ENCODE measurements around the gene FRMD4A. TPM values are rescaled to one million over a fixed set of nuclear protein-coding genes. Genes with fewer than 3 reads are reported as not detected.
"Not testable (repeated sequence)": the region's sequence is repeated elsewhere in the genome, so short reads cannot be mapped to it uniquely, and the experiment has no call there.

FRMD4A gene
- total RNA-seq, 4 donors from 2014 or later = 4.4 to 7.1 (median 5.2) TPM

- H3K4me3 ChIP-seq = no peak overlapping the region
- peak in 1 of 2 donors; percentile 19 for DNase-seq
- H3K27ac ChIP-seq = peak overlapping the region; percentile 36 to 76 (median 69)
- in situ Hi-C loops (cut with MboI; ENCODE audit: low sequenced_read_pairs in 4 of 4) = loop anchor here in 3 of 4 donors (5.0 to 25.0 kb wide), 3 partner anchors 299 to 309 kb away; no protein-coding TSS in a partner anchor
- intact Hi-C loops (cut with DNase I; ENCODE audit: low total_unique reads) = loop anchor here (5.0 kb wide), 1 partner anchor 304 kb away; no protein-coding TSS in a partner anchor
- H3K4me1 ChIP-seq = peaks cover 8 to 25% of the 10 kb centered on the region in 2 donors
- no peaks in the 10 kb centered on the region for H3K36me3 ChIP-seq
- no peaks in the 10 kb centered on the region for H3K27me3 ChIP-seq
- TF ChIP-seq CTCF (IDR thresholded peaks at IDR 0.05 in 4 of 5, conservative IDR thresholded peaks at IDR 0.05 in 1 of 5) (no peak), POLR2A (IDR thresholded peaks at IDR 0.05) (no peak)
- no peak for ATAC-seq
- no peaks in the 10 kb centered on the region for H3K9me3 ChIP-seq
Measured at GRCh38 chr10:13788320-13788600, 542.5 kb downstream of the FRMD4A start.

- intact Hi-C loops (cut with DNase I; ENCODE audit: low total_unique reads) = loop anchor here (2.0 to 5.0 kb wide), 2 partner anchors 305 to 692 kb away; no protein-coding TSS in a partner anchor
- in situ Hi-C loops (cut with MboI; ENCODE audit: low sequenced_read_pairs in 4 of 4) = loop anchor here in 3 of 4 donors (5.0 to 25.0 kb wide), 3 partner anchors 300 to 310 kb away; no protein-coding TSS in a partner anchor
- peak in 1 of 2 donors; percentile 15 for ATAC-seq
- no peaks in the 10 kb centered on the region for H3K9me3 ChIP-seq
- H3K4me3 ChIP-seq = no peak overlapping the region
- H3K27ac ChIP-seq = peak overlapping the region; percentile 21 to 76 (median 39)
- H3K4me1 ChIP-seq = peaks cover 8 to 25% of the 10 kb centered on the region in 2 donors
- H3K36me3 ChIP-seq = no peaks in the 10 kb centered on the region
- DNase-seq = no peak
- TF ChIP-seq POLR2A (IDR thresholded peaks at IDR 0.05) (no peak), CTCF (IDR thresholded peaks at IDR 0.05 in 4 of 5, conservative IDR thresholded peaks at IDR 0.05 in 1 of 5) (no peak)
- no peaks in the 10 kb centered on the region for H3K27me3 ChIP-seq
Measured at GRCh38 chr10:13787015-13787421, 543.7 kb downstream of the FRMD4A start.

- ATAC-seq = no peak
- H3K36me3 ChIP-seq = no peaks in the 10 kb centered on the region
- no peak overlapping the region for H3K27ac ChIP-seq
- in situ Hi-C loops (cut with MboI; ENCODE audit: low sequenced_read_pairs in 4 of 4) (loop anchor here in 1 of 4 donors (25.0 kb wide), 1 partner anchor 303 kb away; no protein-coding TSS in a partner anchor), intact Hi-C loops (cut with DNase I; ENCODE audit: low total_unique reads) (no loop called here)
- H3K4me1 ChIP-seq = peaks cover 8 to 22% of the 10 kb centered on the region in 2 donors
- H3K27me3 ChIP-seq = no peaks in the 10 kb centered on the region
- DNase-seq = no peak
- no peaks in the 10 kb centered on the region for H3K9me3 ChIP-seq
- TF ChIP-seq CTCF (IDR thresholded peaks at IDR 0.05 in 4 of 5, conservative IDR thresholded peaks at IDR 0.05 in 1 of 5) (no peak), POLR2A (IDR thresholded peaks at IDR 0.05) (no peak)
- no peak overlapping the region for H3K4me3 ChIP-seq
Measured at GRCh38 chr10:13784067-13784466, 546.7 kb downstream of the FRMD4A start.

- Histone ChIP-seq H3K27me3 (no peaks in the 10 kb centered on the region), H3K36me3 (no peaks in the 10 kb centered on the region), H3K4me3 (no peak overlapping the region), H3K9me3 (no peaks in the 10 kb centered on the region), H3K4me1 (no peaks in the 10 kb centered on the region), H3K27ac (no peak overlapping the region)
- ATAC-seq = no peak
- in situ Hi-C loops (cut with MboI; ENCODE audit: low sequenced_read_pairs in 4 of 4) = loop anchor here (5.0 to 25.0 kb wide), 5 partner anchors 117 to 308 kb away; no protein-coding TSS in a partner anchor
- TF ChIP-seq POLR2A (IDR thresholded peaks at IDR 0.05) = no peak
- no peak for TF ChIP-seq CTCF (IDR thresholded peaks at IDR 0.05 in 4 of 5, conservative IDR thresholded peaks at IDR 0.05 in 1 of 5)
- no peak for DNase-seq
- intact Hi-C loops (cut with DNase I; ENCODE audit: low total_unique reads) = loop anchor here (2.0 to 5.0 kb wide), 2 partner anchors 167 to 407 kb away; no protein-coding TSS in a partner anchor
Measured at GRCh38 chr10:13779748-13780147, 551.0 kb downstream of the FRMD4A start.

- ATAC-seq = not testable (repeated sequence)
- in situ Hi-C loops (cut with MboI; ENCODE audit: low sequenced_read_pairs in 4 of 4) = loop anchor here (5.0 to 25.0 kb wide), 5 partner anchors 116 to 309 kb away; no protein-coding TSS in a partner anchor
- intact Hi-C loops (cut with DNase I; ENCODE audit: low total_unique reads) = loop anchor here (1.0 to 5.0 kb wide), 3 partner anchors 118 to 406 kb away; no protein-coding TSS in a partner anchor
Measured at GRCh38 chr10:13778693-13778960, 552.1 kb downstream of the FRMD4A start.

More at GRCh38 chr10:13778693-13778960, 552.1 kb downstream of the FRMD4A start:
- H3K4me3 ChIP-seq, H3K4me1 ChIP-seq, DNase-seq, H3K9me3 ChIP-seq, H3K27me3 ChIP-seq, H3K36me3 ChIP-seq, H3K27ac ChIP-seq: not testable (repeated sequence)
